OCI-LY1 (cell line): ENCODE results near the gene WWOX.

Experiments
- EZH2 ChIP-seq: fragments of 200-600 bp; sonication (generic), shearing (Covaris generic); IDR thresholded peaks from 2 replicates; pipeline ENCODE4 v1.8.0; 2017; ENCODE audit warnings: borderline replicate concordance, mixed run types, mild to moderate bottlenecking, antibody characterized with exemption, low read length, moderate library complexity, mixed read lengths
- TF ChIP-seq, protein P1 (sequence below): fragments of 200-600 bp; sonication (generic), shearing (Covaris generic); IDR thresholded peaks from 2 replicates; pipeline ENCODE4 v1.5.1; 2017; ENCODE audit warnings: mild to moderate bottlenecking, antibody characterized with exemption, low read length, moderate library complexity, mixed read lengths

DNA sequence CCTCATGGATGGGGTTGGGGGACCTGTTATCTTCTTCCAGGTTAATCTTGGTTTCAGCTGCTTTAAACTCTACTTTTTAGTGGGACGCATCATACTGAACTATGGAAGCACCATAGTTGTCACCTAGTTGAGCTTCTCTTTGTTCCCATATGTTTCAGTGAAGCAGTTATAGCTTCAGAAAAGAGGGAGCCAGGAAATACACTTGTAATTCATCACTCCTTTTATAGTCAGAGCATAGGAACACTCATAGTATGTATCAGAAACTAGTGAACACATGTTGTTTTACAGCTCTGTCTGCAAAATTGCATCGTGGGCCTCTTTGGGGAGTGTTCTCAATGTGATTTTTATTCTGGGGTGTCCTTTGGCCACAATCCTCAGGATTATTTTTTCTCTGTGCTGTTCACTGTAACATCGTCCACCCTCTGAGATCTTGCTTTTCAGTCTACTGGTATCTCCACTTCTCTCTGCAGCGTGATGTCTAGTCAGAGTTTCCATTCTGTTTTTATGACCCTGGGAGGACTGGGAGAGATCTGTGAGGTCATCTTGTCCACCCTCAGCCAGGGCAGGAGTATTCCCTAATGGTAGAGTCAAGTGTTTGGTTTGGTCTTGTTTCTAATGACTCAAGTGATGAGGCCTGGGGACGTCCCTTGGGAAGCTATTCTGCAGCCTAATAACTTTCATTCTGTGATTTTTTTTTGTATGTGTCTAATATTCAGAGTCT is 585.4 kb downstream of the WWOX start:
- TF ChIP-seq, protein P1, sequence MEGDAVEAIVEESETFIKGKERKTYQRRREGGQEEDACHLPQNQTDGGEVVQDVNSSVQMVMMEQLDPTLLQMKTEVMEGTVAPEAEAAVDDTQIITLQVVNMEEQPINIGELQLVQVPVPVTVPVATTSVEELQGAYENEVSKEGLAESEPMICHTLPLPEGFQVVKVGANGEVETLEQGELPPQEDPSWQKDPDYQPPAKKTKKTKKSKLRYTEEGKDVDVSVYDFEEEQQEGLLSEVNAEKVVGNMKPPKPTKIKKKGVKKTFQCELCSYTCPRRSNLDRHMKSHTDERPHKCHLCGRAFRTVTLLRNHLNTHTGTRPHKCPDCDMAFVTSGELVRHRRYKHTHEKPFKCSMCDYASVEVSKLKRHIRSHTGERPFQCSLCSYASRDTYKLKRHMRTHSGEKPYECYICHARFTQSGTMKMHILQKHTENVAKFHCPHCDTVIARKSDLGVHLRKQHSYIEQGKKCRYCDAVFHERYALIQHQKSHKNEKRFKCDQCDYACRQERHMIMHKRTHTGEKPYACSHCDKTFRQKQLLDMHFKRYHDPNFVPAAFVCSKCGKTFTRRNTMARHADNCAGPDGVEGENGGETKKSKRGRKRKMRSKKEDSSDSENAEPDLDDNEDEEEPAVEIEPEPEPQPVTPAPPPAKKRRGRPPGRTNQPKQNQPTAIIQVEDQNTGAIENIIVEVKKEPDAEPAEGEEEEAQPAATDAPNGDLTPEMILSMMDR = no peak
- no peak for TF ChIP-seq EZH2
